SKM-1 (cell line): ENCODE measurements around the gene SPPL3.

ENCODE experiments used
- DNase-seq: peaks from one replicate; lab custom pipeline; 2025; ENCODE audit not compliant: unreplicated experiment; lab: John Stamatoyannopoulos, UW

Gene SPPL3

GRCh38 chr12:120879102-120879501 is 25.1 kb downstream of the SPPL3 start:
- DNase-seq: no peak

GRCh38 chr12:120874547-120875245 is 29.5 kb downstream of the SPPL3 start:
- no peak for DNase-seq

- DNase-seq: no peak
Measured at GRCh38 chr12:120873226-120873625, 30.9 kb downstream of the SPPL3 start.

GRCh38 chr12:120872487-120872886 is 31.7 kb downstream of the SPPL3 start:
- no peak for DNase-seq

- DNase-seq: no peak
Measured at GRCh38 chr12:120870415-120870814, 33.7 kb downstream of the SPPL3 start.

GRCh38 chr12:120869376-120869775 is 34.8 kb downstream of the SPPL3 start:
- no peak for DNase-seq

- no peak for DNase-seq
Measured at GRCh38 chr12:120866108-120866507, 38.0 kb downstream of the SPPL3 start.

GRCh38 chr12:120865098-120865497 is 39.1 kb downstream of the SPPL3 start:
- no peak for DNase-seq

- DNase-seq: no peak
Measured at GRCh38 chr12:120862664-120863063, 41.5 kb downstream of the SPPL3 start.

GRCh38 chr12:120861074-120861795 is 42.9 kb downstream of the SPPL3 start:
- DNase-seq: no peak

GRCh38 chr12:120858306-120859088 is 45.7 kb downstream of the SPPL3 start:
- no peak for DNase-seq

- no peak for DNase-seq
Measured at GRCh38 chr12:120856980-120857379, 47.2 kb downstream of the SPPL3 start.

- no peak for DNase-seq
Measured at GRCh38 chr12:120855823-120856588, 48.2 kb downstream of the SPPL3 start.

GRCh38 chr12:120854804-120855203 is 49.4 kb downstream of the SPPL3 start:
- no peak for DNase-seq

GRCh38 chr12:120853188-120853587 is 51.0 kb downstream of the SPPL3 start:
- DNase-seq: no peak

- no peak for DNase-seq
Measured at GRCh38 chr12:120851944-120852343, 52.2 kb downstream of the SPPL3 start.

- no peak for DNase-seq
Measured at GRCh38 chr12:120851444-120851843, 52.7 kb downstream of the SPPL3 start.

- no peak for DNase-seq
Measured at GRCh38 chr12:120849765-120850164, 54.4 kb downstream of the SPPL3 start.

GRCh38 chr12:120847814-120848213 is 56.3 kb downstream of the SPPL3 start:
- no peak for DNase-seq

GRCh38 chr12:120847392-120847791 is 56.8 kb downstream of the SPPL3 start:
- no peak for DNase-seq

- no peak for DNase-seq
Measured at GRCh38 chr12:120846721-120847120, 57.4 kb downstream of the SPPL3 start.
